Effector memory CD4-positive, alpha-beta T cell (primary cell): ENCODE measurements around the gene CLASRP.

Source experiments
- DNase-seq, 3 donors: peaks; one replicate each; pipeline ENCODE4 v3.0.0-alpha.2; 2020
- H3K27ac ChIP-seq: 2 replicates; pipeline ENCODE4 v1.7.0; 2013; ENCODE audit warnings: mild to moderate bottlenecking, low read length, moderate library complexity; ENCODE audit not compliant: insufficient read depth, poor library complexity, severe bottlenecking
- H3K27me3 ChIP-seq: replicated peaks from 2 replicates; pipeline ENCODE4 v1.7.0; 2013; ENCODE audit warnings: mild to moderate bottlenecking, low read length; ENCODE audit not compliant: insufficient read depth, control insufficient read depth, poor library complexity, severe bottlenecking
- H3K36me3 ChIP-seq: 2 replicates; pipeline ENCODE4 v1.7.0; 2013; ENCODE audit warnings: mild to moderate bottlenecking, low read length, moderate library complexity; ENCODE audit not compliant: control insufficient read depth, insufficient read depth
- H3K4me1 ChIP-seq: 2 replicates; pipeline ENCODE4 v1.7.0; 2013; ENCODE audit warnings: low read length, mild to moderate bottlenecking; ENCODE audit not compliant: control insufficient read depth, insufficient read depth, poor library complexity, severe bottlenecking
- H3K4me3 ChIP-seq: 2 replicates; pipeline ENCODE4 v1.7.0; 2013; ENCODE audit warnings: low read length, low read depth, mild to moderate bottlenecking; ENCODE audit not compliant: insufficient read depth, poor library complexity, severe bottlenecking
- H3K9me3 ChIP-seq: 2 replicates; pipeline ENCODE4 v1.7.0; 2013; ENCODE audit warnings: mild to moderate bottlenecking, low read length, moderate library complexity; ENCODE audit not compliant: control insufficient read depth

CLASRP gene

GRCh38 chr19:45094707-45095106, 55.9 kb downstream of the CLASRP start:
- Histone ChIP-seq H3K4me3 (no peak overlapping the region), H3K27ac (no peak overlapping the region), H3K9me3 (no peaks in the 10 kb centered on the region), H3K27me3 (no peaks in the 10 kb centered on the region), H3K36me3 (peaks cover 7% of the 10 kb centered on the region), H3K4me1 (peaks cover 22% of the 10 kb centered on the region)
- no peak for DNase-seq

DNA sequence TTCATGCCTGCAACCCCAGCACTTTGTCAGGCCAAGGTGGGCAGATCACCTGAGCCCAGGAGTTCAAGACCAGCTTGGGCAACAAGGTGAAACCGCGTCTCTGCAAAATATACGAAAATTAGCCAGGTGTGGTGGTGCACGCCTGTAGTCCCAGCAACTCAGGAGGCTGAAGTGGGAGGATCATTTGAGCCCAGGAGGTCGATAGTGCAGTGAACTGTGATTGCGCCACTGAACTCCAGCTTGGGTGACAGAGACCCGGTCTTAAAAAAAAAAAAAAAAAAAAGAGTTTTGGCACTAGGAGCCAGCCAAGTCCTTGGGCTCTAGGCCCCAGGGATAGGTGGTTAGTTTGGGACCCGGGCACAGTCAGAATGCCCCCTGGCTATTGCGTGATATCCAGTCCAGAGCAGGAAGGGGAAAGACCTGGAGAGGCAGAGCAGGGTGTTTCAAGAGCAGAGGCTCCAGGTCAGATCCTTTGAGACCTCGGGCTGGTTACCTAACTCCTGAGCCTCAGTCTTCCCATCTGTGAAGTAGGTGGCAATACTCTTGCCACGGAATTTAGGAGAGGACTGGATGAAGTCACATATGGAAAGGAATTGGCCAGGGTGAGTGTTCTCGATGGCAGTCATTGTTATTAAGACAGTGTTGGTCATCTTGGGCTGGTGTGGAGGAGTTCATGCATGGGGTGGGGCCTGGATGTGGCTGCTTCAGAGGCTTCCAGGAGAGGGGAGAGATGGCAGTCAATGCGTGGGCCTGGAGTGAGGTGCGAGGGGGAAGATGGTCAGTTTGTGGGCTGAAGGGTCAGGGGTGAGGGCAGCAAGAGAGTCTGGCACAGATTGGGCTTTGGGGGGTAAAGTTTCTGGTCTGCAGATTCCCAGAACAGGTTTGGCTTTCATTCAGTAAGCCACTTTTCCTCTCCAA, 56.9 kb downstream of the CLASRP start:
- no peak for DNase-seq

GRCh38 chr19:45096700-45097099, 57.9 kb downstream of the CLASRP start:
- Histone ChIP-seq H3K4me1 (peaks cover 22% of the 10 kb centered on the region), H3K4me3 (no peak overlapping the region), H3K27me3 (no peaks in the 10 kb centered on the region), H3K27ac (no peak overlapping the region), H3K9me3 (no peaks in the 10 kb centered on the region), H3K36me3 (no peaks in the 10 kb centered on the region)
- no peak for DNase-seq

More for the DNA sequence above, 56.9 kb downstream of the CLASRP start:
- no peaks in the 10 kb centered on the region for H3K9me3 ChIP-seq
- no peak overlapping the region for H3K4me3 ChIP-seq
- peaks cover 4% of the 10 kb centered on the region for H3K36me3 ChIP-seq
- peaks cover 22% of the 10 kb centered on the region for H3K4me1 ChIP-seq
- no peak overlapping the region for H3K27ac ChIP-seq
- no peaks in the 10 kb centered on the region for H3K27me3 ChIP-seq

GRCh38 chr19:45097450-45097775, 58.6 kb downstream of the CLASRP start:
- no peak overlapping the region for H3K27ac ChIP-seq
- peaks cover 24% of the 10 kb centered on the region for H3K4me1 ChIP-seq

GRCh38 chr19:45097776-45098520, 59.1 kb downstream of the CLASRP start:
- Histone ChIP-seq H3K4me3 (no peak overlapping the region), H3K27me3 (no peaks in the 10 kb centered on the region), H3K36me3 (no peaks in the 10 kb centered on the region), H3K9me3 (no peaks in the 10 kb centered on the region), H3K4me1 (peaks cover 29% of the 10 kb centered on the region), H3K27ac (no peak overlapping the region)
- no peak for DNase-seq

More at GRCh38 chr19:45097450-45097775, 58.6 kb downstream of the CLASRP start:
- no peak overlapping the region for H3K4me3 ChIP-seq
- no peaks in the 10 kb centered on the region for H3K36me3 ChIP-seq
- no peak for DNase-seq
- H3K27me3 ChIP-seq, result no peaks in the 10 kb centered on the region
- no peaks in the 10 kb centered on the region for H3K9me3 ChIP-seq

DNA sequence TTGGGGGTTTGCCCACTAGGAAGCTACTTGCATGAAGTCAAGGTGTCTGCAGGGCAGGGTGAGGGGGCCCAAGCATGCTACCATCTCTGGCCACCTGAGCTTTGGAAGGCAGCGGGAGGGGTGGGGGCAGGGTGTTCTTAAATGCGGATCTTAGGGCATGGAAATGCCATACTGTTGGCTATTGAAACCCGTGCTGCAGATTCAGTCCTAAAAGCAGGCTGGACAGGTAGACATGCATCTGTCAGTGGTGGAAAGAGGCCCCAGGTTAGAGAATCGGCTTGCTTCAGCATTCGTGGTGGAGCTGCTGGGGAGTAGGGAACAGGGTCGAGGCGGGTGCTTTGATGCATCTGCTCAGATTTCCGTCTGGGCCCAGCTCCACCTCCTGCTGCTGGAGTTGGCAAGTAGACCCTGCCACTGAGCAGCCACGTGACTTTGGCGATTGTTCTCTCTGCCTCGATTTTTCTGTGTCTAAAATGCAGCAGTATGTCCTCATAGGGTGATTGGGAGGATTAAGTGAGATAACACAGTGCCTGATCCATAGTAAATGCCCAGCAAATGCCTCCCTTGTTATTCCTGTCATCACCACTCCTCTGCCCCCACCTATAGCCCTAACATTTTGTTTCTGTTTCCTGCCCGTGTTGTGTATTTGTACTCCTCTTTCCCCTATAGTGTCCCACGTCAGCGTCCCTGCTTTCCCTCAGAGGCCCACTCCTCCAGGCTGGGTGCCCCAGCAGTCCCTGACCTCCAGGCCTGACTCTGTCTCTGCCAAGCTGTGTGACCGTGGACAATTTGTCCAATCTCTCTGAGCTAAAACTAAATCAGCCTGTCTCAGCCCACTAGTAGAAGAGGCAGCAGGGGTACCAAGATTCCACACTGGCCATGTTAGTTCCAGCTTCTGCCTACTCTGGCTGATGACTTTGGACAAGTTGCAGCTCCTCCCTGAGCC, 59.9 kb downstream of the CLASRP start:
- Histone ChIP-seq H3K4me3 (no peak overlapping the region), H3K36me3 (no peaks in the 10 kb centered on the region), H3K9me3 (no peaks in the 10 kb centered on the region), H3K27ac (no peak overlapping the region), H3K4me1 (peaks cover 32% of the 10 kb centered on the region), H3K27me3 (no peaks in the 10 kb centered on the region)
- DNase-seq, result no peak

GRCh38 chr19:45099467-45100191, 60.8 kb downstream of the CLASRP start:
- Histone ChIP-seq H3K27ac (no peak overlapping the region), H3K4me3 (no peak overlapping the region), H3K36me3 (no peaks in the 10 kb centered on the region), H3K9me3 (no peaks in the 10 kb centered on the region), H3K27me3 (no peaks in the 10 kb centered on the region), H3K4me1 (peaks cover 32% of the 10 kb centered on the region)
- DNase-seq, result no peak

GRCh38 chr19:45100201-45100600, 61.4 kb downstream of the CLASRP start:
- H3K4me1 ChIP-seq, result peaks cover 33% of the 10 kb centered on the region
- no peak overlapping the region for H3K27ac ChIP-seq
- no peaks in the 10 kb centered on the region for H3K36me3 ChIP-seq
- DNase-seq, result no peak
- H3K27me3 ChIP-seq, result no peaks in the 10 kb centered on the region
- no peak overlapping the region for H3K4me3 ChIP-seq
- no peaks in the 10 kb centered on the region for H3K9me3 ChIP-seq

GRCh38 chr19:45100846-45101252, 62.0 kb downstream of the CLASRP start:
- Histone ChIP-seq H3K4me3 (no peak overlapping the region), H3K27me3 (no peaks in the 10 kb centered on the region), H3K9me3 (no peaks in the 10 kb centered on the region), H3K4me1 (peaks cover 34% of the 10 kb centered on the region), H3K27ac (no peak overlapping the region), H3K36me3 (no peaks in the 10 kb centered on the region)
- DNase-seq, result no peak
